Stimulated activated CD8-positive, alpha-beta memory T cell treated with anti-CD3 and anti-CD28 coated beads, Interleukin-7, amount 100 ng/mL, for 48 hours (primary cell): ENCODE data around the gene INTS11.
A peak's percentile ranks its signal among the peaks of the same experiment; 100 is the strongest.

Experiments
- DNase-seq, 2 donors: peaks; one replicate each; pipeline ENCODE4 v3.0.0-alpha.2; 2020; ENCODE audit warnings: low read depth in 1 of 2; ENCODE audit errors: extremely low read depth in 1 of 2

Gene INTS11

GRCh38 chr1:1345384-1345783 lies 20.9 kb upstream of the INTS11 start:
- DNase-seq: no peak

- peak in 1 of 2 donors; percentile 58 for DNase-seq
Measured at GRCh38 chr1:1344655-1345361, 20.3 kb upstream of the INTS11 start.

DNA sequence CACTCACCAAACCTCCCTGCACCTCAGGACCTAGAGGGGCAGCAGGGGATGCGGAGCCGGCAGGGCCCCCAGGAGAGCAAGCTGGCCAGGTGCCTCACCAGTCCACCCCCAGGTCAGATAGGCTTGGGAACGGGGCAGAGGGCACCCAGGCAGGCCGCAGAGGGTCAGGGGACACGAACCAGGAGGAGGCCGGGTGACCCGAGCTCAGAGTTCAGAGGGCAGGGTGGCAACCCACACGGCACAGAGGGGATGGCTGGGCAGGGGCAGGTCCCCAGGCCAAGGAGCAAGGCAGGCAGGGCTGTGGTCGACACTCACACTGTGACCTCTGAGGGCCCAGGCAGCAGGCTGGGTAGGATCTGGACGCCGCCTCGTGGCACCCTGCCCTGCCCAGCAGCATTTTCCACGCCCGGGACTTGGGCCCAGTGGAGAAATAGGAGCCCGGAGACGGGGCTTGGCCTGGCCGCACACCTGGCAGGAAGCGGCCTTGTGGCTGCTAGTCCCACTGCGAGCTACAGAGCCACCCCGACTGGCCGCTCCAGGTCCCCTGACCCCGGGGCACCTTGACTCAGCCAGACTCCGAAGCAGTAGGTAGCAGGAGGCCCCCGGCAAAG lies 19.5 kb upstream of the INTS11 start:
- DNase-seq: no peak

GRCh38 chr1:1342584-1343115 lies 18.2 kb upstream of the INTS11 start:
- no peak for DNase-seq

DNA sequence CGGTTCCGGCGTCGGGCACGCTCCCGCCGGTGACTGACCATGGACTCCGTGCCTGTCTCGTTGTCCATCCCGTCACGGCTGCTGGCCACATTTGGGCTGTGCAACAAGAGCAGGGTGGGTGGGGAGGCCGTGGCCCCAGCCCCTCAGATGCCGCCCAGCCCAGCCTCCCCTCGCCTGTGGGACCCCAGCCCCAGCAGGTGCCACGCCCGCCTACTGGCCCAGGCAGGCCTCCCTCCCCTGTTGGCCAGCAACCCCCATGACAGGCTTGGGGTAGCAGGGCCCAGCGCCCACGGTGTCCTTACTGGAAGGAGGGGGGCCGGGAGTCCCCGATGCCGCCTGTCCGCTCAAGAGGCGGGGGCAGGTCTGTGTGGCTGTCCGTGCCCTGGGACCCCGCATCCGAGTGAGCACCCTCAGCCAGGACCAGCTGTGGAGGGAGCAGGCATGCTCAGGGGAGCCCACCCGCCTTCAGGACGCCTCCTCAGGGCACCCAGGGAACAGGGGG lies 17.7 kb upstream of the INTS11 start:
- DNase-seq: no peak

- no peak for DNase-seq
Measured at GRCh38 chr1:1341549-1342021, 17.1 kb upstream of the INTS11 start.

DNA sequence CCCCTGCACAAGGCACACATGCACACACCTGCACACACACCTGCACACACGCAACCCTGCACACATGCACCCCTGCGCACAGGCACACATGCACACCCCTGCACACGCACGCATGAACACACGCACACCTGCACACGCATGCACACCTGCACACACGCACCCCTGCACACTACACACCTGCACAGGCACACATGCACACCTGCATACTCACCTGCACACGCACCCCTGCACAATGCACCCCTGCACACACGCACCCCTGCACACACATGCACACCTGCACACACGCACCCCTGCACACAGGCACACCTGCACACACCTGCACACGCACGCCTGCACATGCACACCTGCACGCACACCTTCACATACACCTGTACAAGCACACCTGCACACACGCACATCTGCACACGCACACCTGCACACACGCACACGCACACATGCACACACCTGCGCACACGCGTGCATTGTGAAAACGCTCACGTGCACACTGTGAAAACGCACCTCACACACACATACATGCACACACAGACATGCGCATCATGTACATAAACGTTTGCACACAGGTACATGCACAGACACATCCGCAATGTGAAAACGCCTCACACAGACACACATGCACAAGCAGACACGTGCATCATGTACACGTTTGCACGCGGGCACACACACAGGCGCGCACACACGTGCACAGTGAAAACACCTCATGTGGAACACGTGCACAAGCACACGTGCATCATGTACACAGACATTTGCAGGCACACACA lies 16.5 kb upstream of the INTS11 start:
- DNase-seq: no peak

GRCh38 chr1:1340185-1340584 lies 15.7 kb upstream of the INTS11 start:
- no peak for DNase-seq

DNA sequence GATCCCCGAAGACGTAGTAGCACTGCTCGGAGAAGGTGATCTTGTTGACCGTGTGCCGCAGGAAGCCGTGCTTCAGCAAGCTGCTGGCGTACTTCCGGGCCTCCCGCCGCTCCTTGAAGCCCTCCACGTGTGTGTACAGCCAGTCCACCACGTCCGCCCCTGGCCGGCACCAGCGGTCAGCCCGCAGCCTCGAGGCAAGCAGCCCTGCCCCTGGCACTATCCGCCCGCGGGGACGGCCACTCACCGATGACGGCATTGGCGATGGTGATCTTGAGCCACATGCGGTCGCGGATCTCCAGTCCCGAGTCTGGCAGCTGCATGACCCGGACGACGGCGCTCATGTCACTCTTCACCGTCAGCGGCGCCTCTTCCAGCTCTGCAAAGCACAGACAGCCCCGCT lies 13.8 kb upstream of the INTS11 start:
- no peak for DNase-seq

DNA sequence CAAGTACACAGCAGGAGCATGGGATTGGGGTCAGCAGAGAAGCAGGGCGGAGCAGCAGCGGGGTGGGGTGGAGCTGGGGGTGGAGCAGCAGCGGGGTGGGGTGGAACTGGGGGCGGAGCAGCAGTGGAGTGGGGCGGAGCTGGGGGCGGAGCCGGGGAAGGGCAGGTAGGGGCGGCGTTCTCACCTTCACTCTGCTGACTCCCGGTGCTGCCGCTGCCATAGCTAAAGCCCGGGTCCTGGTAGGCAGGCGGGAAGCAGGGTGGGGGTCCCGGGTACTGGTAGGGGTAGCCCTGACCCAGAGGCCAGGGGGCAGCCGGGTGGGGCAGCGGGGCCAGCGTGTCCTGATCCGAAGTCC lies 13.3 kb upstream of the INTS11 start:
- no peak for DNase-seq

DNA sequence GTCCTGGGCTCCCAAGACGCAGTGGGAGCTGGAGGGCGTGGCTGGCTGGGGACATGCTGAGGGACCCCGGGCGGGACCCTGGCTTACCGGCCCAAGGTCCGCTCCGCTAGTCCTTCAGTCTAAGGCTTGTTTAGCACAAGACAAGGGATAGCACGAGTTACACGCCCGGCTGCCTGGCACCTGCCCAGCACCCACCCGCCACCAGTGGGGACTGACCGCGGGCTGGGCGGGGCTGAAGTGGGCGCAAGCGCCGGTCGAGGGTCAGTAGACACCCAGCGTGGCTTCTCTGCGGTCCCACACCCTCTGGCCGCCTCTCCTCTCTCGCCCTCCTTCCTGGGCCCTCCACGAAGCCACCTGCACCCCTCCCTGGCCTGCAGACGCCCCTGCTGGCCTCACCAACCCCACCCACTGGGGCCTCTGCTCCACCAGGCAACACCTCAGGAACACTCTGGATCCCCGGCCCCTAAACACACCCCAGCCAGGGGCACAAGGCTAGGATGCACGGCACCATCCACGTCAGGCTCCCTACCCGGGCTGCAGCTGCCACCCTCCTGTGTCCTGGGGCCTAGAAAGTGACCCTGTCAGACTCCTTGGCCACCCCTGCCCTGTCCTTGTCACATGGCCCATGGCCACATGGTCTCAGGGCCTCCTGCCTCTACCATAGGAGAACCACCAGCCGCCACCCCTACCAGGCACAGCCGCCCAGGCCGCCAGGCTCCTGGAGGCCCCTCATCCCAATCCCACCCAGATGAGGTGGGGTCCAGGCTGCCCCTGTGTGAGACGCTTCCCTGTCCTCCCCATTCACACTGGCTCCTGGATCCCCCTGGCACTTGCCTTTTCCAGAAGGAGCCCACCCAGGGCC lies 12.7 kb upstream of the INTS11 start:
- no peak for DNase-seq

GRCh38 chr1:1336446-1336845 lies 12.0 kb upstream of the INTS11 start:
- no peak for DNase-seq

DNA sequence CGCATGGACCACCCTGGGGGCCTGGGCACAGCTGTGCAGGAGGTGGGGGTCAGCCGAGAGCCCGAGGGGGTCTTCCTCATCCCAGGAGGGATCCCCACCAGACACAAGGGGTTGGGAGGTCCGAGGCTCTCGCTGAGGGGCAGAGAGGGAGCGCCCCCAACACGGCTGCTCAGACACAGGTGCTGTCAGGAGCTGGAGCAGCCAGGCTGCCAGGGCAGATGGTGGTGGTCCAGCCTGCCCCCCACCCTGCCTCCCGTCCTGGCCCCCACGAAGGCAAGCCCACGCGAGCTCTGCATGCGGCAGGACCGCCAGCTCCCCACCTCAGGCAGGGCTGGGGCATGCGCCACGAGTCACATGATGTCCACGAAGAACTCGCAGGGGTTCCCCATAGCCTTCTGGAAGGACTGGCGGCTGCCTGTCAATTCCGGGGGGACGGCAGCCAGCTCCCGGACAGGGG lies 11.4 kb upstream of the INTS11 start:
- no peak for DNase-seq

DNA sequence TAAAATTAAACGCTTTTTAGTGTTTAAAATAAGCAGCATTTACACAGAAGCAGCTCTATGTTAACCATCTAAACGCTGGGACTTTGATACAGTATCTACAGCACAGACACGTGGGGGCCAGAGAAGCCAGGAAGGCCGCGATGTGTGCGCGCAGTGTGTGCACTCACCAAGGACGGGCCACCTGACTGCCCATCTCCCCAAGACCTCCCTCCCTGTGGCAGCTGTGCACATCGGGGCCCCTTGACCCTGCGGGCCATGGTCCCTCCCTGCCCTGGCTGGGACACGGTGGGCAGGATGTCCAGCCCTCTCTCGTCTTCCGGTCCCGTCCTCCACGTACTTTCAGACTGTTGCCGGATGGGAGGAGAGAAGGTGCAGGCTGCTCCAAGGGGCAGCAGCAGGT lies 10.8 kb upstream of the INTS11 start:
- no peak for DNase-seq

GRCh38 chr1:1334835-1335234 lies 10.4 kb upstream of the INTS11 start:
- no peak for DNase-seq

GRCh38 chr1:1333551-1334241 lies 9.2 kb upstream of the INTS11 start:
- no peak for DNase-seq

- DNase-seq: no peak
Measured at GRCh38 chr1:1332774-1333480, 8.5 kb upstream of the INTS11 start.

DNA sequence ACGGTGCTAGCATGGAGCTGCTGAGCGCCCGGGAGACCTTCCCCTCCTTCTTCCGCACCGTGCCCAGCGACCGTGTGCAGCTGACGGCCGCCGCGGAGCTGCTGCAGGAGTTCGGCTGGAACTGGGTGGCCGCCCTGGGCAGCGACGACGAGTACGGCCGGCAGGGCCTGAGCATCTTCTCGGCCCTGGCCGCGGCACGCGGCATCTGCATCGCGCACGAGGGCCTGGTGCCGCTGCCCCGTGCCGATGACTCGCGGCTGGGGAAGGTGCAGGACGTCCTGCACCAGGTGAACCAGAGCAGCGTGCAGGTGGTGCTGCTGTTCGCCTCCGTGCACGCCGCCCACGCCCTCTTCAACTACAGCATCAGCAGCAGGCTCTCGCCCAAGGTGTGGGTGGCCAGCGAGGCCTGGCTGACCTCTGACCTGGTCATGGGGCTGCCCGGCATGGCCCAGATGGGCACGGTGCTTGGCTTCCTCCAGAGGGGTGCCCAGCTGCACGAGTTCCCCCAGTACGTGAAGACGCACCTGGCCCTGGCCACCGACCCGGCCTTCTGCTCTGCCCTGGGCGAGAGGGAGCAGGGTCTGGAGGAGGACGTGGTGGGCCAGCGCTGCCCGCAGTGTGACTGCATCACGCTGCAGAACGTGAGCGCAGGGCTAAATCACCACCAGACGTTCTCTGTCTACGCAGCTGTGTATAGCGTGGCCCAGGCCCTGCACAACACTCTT lies 7.7 kb upstream of the INTS11 start:
- DNase-seq: no peak
